SKM-1 treated with dmso at 0.1 percent for 144 hours (cell line): Measurements from ENCODE around the gene KCNIP3.
"Not testable (repeated sequence)": the region's sequence is repeated elsewhere in the genome, so short reads cannot be mapped to it uniquely, and the experiment has no call there.

Experiments used
- DNase-seq: peaks from one replicate; lab custom pipeline; 2025; ENCODE audit not compliant: unreplicated experiment; lab: John Stamatoyannopoulos, UW

Gene KCNIP3

DNA sequence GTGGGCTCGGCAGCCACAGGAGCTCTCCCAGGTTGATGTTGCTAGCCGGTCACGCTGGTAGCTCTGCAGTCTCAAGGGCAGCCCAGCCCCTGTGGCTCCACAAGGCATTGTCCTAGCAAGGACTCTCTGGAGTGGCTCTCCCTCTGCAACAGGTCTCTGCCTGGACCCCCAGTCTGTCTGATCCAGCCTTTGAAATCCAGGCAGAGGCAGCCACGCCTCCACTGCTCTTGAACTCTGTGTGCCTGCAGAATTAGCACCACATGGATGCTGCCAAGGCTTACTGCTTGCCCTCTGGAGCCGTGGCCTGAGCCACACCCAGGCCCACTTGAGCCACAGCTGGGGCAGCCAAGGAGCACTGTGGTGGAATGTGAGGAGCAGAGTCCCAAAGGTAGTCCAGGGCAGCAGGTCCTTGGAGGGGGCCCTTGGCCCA is 62.4 kb downstream of the KCNIP3 start:
- DNase-seq: no peak

DNA sequence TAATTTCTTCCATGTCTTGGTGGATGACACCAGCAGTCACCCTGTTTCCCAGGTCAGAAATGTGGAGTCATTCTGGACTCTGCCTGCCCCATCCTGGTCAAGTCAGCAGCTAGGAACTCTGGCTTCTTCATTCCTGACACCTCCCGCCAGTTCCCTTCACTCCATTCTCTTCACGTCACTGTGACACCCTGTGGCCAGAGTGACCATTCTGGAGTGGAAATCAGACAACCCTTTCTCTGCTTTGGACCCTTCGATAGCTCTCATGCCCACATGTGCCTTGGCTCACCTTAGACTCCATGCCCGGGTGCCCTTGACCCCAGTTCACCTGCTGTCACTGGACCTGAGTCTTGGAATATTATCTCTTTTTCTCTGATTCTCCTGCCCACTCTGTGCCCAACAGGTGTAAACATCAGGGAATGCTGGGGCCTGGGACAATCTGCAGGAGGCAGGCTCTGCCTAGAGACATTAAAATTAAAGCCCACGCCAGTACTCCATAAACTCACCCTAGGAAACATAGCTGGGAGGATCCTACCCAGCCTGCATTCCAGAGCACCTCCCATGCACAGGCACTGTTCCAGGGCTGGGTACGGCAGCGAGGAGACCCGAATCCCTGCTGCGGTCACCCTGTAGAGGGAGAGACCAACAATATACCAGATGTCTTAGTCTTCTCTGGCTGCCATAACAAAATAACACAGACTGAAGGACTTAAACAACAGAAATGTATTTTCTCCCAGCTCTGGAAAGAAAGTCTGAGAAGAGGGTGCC is 64.3 kb downstream of the KCNIP3 start:
- DNase-seq: no peak

DNA sequence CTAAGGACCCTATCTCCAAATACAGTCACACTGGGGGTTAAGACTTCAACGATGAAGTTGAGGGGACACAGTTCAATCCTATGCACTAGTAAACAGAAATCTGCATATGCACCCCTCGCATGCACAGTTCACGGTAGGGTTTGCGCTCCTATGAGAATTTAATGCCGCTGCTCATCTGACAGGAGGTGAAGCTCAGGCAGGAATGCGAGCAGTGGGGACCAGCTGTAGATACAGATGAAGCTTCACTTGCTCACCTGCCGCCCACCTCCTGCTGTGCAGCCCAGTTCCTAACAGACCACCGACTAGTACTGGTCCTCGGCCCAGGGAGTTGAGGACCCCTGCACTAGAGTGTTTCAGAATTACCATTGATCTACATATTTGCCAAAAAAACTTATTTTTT is 65.3 kb downstream of the KCNIP3 start:
- DNase-seq: no peak

DNA sequence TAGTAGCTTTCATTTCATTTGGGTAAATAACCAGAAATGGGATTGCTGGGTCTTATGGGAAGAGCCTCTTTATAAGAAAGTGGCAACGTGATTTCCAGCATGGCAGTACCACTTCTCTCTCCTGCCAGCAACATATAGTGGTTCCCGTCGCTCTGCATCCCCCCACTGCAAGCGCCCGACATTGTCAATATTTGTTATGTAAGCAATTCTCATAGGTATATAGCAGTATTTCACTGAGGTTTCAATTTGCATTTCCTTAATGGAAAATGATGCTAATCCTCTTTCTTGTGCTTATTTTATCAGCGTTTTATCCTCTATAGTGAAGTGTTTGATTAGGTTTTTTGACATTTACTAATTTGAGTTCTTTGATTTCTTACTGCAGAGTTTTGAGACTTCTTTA is 69.4 kb downstream of the KCNIP3 start:
- DNase-seq: no peak

DNA sequence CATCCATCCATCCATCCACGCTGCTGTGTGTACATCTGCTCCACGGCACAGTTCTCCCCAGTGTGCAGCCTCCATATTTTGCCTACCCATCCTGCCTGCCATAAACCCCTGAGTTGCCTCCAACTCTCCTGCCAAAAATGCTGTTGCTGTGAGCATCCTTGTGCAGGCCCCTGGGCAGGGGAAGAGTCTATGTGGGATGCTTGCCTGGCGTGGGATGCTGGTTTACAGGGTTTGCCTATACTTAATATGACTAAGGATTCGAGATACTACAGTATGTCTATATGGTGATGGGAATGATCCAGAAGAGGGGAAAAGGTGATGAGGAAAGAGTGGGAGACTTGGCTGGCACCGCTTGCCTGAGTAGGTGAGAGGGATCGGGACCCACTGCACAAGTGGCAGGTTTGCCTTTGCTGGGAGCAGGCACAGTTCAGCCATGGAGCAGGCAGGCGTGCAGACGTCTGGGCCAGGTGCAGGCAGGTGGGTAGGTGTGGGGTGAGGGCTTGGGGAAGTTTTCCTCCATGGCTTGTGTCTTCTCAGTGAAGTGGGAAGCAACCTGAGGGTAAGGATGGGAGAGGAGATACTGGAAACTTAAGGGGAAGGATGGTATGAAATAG is 75.2 kb downstream of the KCNIP3 start:
- no peak for DNase-seq

DNA sequence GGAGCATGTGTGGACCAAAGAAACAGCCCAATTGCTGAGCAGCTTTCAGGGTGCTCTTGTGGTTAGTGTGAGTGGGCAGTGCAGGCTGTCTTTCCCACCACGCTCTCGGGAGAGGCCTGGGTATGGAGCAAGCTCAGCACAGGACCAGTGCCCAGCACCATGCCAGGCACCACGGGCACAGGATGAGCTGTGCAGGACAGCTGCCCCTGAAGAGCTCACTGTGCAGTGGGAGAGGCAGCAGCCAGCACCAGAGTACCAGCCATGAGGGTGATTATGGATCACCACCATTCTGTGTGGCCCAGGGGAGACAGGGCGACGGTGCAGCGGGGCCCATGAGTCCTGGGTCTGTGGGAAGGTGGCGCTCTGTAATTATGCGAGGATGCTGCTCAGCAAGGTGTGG is 75.7 kb downstream of the KCNIP3 start:
- no peak for DNase-seq

DNA sequence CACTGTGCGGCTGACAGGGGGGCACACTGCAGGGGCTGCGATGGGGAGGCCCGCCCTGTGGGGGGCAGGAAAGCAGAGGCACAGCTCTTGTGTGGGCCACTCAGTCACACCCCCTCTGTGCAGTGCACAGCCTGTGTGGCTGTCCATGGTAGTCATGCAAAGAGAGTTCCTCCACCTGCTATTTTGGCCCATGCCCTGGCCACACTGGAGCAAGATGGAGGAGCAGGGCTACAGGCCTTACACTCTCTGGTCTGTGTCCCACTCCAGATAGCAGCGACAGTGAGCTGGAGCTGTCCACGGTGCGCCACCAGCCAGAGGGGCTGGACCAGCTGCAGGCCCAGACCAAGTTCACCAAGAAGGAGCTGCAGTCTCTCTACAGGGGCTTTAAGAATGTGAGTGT is 76.9 kb downstream of the KCNIP3 start:
- DNase-seq: no peak

DNA sequence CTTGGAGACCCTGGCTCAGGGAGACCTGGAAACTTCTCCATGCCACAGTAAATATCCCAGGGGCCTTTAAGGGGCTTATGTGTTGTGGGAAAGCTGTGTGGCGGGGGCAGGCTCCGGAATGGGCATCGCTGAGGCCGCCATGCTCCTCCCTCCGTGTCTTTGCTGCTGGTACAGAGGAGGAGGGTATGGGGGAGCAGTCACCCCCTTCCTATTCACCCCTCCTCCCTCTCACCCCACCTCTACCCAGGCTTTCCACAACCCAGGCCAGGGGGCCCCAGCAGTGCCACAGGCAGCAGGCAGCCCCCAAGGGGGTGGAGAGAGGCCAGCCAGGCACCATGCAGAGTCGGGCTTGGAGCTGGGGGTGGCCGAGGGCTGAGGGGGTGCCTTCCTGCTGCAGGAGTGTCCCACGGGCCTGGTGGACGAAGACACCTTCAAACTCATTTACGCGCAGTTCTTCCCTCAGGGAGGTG is 77.3 kb downstream of the KCNIP3 start:
- no peak for DNase-seq

DNA sequence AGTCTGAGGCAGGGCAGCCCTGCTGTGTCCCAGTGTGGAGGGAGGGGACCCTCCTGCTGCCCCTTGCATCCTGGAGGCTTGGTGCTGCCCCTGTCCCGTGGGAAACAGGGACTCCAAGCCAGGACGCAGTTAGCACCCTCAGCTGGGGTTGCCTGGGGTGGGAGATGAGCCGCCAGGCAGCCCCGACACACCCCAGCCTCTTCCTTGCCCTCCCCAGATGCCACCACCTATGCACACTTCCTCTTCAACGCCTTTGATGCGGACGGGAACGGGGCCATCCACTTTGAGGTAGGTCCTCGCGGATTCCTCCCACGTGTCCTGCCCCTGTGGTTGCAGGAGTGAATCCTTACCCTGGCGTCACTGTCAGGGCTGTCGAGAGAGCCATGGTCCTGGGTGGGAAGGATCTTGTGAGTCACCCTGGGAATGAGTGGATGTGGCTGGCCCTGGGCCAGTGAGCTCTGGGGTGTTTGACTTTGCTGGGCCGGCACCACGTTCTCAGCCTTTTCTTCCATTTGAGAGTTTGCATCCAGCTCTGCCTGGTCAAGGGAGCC is 77.8 kb downstream of the KCNIP3 start:
- no peak for DNase-seq

DNA sequence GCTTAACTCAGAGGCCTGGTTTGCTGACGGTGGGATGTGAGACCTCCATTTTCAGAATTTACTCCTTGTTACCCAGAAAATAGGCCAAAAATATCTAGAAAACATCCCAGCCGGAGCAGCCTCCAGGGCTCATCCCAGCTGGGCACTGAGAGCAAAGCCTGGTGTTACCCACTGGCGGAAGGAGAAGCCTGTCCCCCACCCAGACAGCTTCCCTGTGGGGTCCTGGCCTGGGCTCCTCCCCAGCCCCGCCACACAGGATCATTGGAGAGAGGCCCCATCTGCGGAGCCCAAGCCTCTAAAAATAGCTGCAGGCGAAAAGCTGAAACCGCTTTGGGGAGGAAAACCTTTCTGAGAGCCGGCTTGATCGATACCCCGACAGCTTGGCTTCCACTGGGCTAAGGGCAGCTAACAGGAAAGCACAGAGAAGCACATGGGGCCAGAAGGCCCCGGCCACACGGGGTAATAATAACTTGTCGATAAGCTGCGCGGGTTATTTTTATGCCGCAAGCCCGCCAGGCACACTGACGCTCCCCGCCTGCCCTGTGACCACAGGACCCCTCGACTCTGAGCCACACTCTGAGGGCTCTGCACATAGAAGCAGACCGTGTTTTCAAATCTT is 78.5 kb downstream of the KCNIP3 start:
- DNase-seq: no peak

DNA sequence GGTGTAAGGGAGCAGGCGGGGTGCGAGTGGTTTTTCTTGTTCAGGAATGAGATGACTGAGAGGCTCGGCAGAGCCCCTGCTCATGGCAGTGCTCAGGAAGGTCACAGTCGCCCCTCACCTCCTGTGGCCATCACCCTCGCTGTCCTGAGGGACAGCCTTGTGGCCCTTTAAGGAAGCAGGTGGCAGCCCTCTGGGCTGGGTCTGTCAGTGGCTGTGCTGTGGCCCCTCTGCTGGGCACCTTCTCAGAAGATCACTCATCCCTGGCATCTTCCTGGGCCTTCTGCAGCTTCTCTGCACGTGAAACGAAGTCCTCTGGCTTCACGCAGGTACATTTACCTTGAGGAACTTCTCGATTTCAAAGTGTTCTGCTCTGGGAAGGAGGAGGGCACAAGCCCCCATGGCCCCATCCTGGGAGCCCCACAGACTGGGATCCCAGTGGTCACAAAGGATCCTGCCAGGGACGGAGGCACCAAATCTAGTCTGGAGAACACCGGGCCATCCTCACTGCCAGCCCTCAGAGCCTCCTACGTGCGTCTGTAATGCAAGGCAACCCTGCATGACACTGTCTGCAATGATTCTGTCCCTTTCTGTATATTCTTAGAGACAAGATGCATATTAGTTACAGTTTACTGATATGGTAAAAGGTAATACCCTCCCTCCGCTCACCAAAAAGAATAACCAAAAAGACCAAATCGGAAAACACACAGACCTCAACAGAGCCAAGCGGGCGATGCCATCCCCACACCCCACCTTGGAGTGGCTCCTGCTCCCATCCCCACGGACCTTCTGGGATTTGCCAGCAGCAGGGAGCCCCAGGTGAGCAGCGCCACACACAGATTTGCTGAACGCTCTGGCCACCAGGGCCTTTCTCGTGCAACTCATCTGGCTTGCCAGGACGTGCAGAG is 79.4 kb downstream of the KCNIP3 start:
- DNase-seq: no peak

DNA sequence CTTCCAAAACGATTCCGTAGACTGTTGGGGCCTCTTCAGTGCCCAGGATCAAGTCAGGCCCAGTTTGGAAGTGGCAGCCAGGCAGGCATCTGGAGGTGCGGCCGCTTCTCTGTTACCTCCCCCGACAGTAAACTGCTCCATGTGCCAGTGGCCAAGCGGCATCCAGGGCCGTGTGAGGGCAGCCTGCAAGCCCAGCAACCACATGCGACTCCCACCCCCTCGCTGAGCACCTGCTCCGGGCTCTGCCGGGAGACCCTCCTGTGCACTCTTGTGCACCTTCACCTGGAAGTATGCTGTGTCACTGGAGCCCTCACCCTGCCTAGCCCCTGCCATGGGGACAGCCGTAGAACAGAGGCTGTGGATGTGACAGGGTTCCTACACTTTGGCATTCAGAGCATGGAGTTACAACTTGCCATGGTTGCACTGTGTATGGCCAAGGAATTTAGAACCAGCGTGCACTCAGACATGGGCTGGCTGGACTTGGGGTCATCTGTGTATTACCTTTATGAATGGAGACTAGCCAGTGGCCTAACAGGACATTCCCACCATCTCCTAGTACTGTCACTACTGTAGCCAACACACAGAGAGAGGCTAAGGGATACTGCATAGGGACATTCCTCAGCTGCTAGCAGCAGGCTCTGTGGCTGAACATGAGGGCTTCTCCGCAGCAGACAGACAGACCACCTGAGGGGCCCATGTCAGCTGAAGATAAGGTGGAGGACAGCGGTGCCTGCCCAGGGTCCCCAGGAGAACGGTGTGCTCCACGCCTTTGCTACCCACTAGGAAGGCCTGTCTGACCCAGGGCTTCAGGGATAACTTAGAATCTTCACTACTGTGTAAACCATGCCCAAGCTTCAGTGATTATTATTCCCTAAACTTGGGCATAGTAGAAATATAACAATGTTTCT is 80.3 kb downstream of the KCNIP3 start:
- DNase-seq: no peak

DNA sequence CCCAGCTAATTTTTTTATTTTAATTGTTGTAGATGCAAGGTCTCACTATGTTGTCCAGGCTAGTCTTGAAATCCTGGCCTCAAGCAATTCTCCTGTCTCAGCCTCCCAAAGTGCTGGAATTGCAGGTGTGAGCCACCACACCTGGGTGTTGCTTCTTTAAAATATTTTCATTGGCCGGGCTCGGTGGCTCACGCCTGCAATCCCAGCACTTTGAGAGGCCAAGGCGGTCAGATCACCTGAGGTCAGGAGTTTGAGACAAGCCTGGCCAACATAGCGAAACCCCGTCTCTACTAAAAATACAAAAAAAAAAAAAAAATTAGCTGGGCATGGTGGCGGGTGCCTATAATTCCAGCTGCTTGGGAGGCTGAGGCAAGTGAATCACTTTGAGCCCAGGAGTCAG is 81.1 kb downstream of the KCNIP3 start:
- DNase-seq: not testable (repeated sequence)

DNA sequence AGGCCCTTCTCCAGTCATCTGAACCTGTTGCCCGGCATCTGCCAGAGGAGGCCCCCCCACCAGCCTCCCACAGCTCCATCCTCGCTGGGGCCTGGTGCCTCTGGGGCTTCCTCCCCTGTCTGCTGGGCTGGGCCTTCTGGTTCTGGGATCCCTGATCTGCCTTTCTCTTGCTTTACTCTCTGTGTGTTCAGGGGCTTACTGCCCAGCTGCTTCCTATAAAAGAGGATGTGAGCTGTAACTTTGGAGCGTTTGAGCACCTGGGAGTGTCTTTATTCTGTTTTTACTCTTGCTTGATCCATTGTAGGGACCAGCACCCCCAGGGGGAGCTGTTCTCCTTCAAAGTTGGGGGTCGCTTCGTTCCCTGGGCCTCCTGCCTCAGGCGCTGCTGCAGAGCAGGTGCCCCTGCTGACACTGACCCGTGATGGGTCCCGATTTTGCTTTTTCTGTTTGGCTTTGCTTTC is 82.3 kb downstream of the KCNIP3 start:
- DNase-seq: no peak

DNA sequence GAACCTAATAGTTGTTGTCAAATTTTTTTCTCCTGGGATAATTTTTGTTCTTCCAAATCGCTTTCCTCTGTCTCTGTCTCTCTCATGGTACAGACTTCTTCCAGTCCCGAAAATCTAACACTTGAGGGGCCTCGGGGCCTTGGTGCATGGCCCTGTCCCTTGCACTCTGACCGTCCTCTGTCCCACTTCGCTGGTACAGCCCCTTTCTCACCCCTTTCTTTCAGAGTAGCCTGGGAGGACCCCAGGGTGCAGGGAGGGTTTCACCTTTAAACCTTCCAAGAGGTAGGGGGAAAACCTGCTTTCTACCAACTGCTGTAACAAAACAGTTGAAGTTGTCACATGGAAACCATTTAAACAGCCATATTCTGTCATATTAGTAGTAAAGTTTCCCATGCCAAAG is 83.1 kb downstream of the KCNIP3 start:
- no peak for DNase-seq

DNA sequence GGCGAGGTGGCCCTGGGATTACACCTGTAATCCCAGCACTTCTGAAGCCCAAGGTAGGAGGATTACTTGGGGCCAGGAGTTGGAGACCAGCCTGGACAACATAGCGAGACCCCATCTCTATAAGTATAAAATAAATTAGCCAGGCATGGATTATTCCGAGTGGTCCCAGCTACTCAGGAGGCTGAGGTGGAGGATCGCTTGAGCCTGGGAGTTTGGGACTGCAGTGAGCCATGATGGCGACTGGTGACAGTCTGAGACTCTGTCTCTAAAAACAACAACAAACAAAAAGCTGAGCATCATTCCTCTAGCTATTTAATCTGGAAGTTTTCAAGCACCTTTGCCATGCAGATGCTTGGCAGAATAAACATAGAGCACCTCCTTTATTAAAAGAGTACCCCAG is 83.6 kb downstream of the KCNIP3 start:
- no peak for DNase-seq

DNA sequence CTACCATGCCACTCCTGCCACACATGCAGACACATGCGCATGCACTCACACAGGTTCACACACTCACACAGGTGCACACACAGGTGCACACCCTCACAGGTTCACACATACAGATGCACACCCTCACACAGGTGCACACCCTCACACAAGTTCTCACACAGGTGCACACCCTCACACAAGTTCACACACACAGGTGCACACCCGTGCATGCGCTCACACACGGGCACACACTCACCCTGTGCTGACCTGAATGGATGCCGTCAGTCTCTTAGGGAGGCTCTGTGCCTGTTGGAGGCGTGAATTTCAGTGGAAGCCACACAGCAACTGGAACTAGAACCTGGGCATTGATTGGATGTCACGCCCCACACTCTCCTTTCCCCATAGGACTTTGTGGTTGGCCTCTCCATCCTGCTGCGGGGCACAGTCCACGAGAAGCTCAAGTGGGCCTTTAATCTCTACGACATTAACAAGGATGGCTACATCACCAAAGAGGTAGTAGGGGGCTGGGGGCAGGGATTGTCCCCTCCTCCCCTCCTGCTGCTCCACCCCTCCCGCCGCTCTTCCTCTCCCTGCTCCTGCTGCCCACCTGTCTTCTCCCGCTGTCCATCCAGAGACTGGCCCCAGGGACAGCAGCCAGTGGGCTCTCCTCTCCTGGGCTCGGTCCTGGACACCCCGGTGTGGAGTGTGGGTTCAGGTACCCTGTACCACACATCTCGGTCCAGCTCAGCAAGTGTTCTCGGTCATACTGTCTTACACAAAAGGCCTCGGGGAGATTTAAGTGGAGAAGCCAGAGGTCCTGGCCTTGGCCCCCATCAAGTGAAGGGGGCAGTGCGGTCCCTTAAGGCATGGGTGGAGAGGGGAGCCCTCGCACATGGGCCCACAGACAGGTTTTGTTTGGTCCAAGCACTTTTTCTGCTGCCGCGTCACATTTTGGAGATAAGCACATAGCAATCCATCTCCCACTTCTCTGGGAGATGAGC is 84.4 kb downstream of the KCNIP3 start:
- no peak for DNase-seq

DNA sequence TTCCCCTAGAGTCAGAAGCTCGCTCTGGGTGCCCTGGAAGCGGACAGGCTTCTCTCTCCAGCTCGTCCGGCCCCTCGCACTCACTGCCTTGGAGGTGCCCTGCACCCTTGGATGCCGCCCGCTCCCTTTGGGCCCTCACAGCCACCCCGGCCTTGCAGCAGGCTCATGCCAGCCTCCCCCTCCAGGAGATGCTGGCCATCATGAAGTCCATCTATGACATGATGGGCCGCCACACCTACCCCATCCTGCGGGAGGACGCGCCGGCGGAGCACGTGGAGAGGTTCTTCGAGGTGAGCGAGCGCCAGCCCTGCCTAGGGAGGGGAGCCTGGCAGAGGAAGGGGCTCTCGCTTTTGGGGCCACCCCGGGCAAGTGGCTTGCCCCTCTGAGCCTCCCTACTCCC is 85.0 kb downstream of the KCNIP3 start:
- no peak for DNase-seq
